WTC11 (cell line): ENCODE data around the gene ALS2. TPM values are rescaled to one million over a fixed set of nuclear protein-coding genes. Genes with fewer than 3 reads are reported as not detected.

Source experiments
- ATAC-seq: fragments of 200-7000 bp; cut with Tn5 transposase; 2 replicates; pipeline ENCODE4 v1.10.0; 2021; ENCODE audit warnings: mild to moderate bottlenecking, moderate library complexity
- CTCF ChIA-PET: fragments of 300-600 bp; sonication (Branson Sonifier 250); formaldehyde crosslinking; loops from one replicate; lab custom pipeline; 2021; ENCODE audit warnings: antibody characterized with exemption; lab: Charles Lee
- POLR2A ChIA-PET: fragments of 350-600 bp; sonication (Branson Sonifier 250); formaldehyde crosslinking; loops from one replicate; lab custom pipeline; 2021; ENCODE audit warnings: antibody characterized with exemption; lab: Charles Lee
- DNase-seq: peaks from one replicate; pipeline ENCODE4 v3.0.0; 2021; ENCODE audit warnings: low spot score
- H3K27ac Mint-ChIP-seq: 2 replicates; pipeline ENCODE4 v1.8.0; 2021; ENCODE audit warnings: mixed read lengths
- H3K27me3 Mint-ChIP-seq: 2 replicates; pipeline ENCODE4 v1.8.0; 2021; ENCODE audit warnings: low read depth, mild to moderate bottlenecking, moderate library complexity, mixed read lengths
- H3K36me3 Mint-ChIP-seq: 2 replicates; pipeline ENCODE4 v1.8.0; 2021; ENCODE audit warnings: mixed read lengths
- H3K4me1 Mint-ChIP-seq: 2 replicates; pipeline ENCODE4 v1.8.0; 2022; ENCODE audit warnings: mixed read lengths
- H3K4me3 Mint-ChIP-seq: 2 replicates; pipeline ENCODE4 v1.8.0; 2021; ENCODE audit warnings: mild to moderate bottlenecking, moderate library complexity, mixed read lengths
- H3K9me3 Mint-ChIP-seq: 2 replicates; pipeline ENCODE4 v1.8.0; 2021; ENCODE audit warnings: mixed read lengths
- ESRRA ChIP-seq: sonication (generic); formaldehyde crosslinking; IDR thresholded peaks from 2 replicates; pipeline ENCODE4 v1.8.1; 2022; ENCODE audit warnings: mild to moderate bottlenecking, missing genetic modification reagents, borderline replicate concordance
- ETV6 ChIP-seq: sonication (generic); formaldehyde crosslinking; IDR thresholded peaks from 2 replicates; pipeline ENCODE4 v1.8.1; 2022; ENCODE audit warnings: mild to moderate bottlenecking, missing genetic modification reagents
- FOXJ3 ChIP-seq: sonication (generic); formaldehyde crosslinking; IDR thresholded peaks from 2 replicates; pipeline ENCODE4 v1.9.0; 2021; ENCODE audit warnings: missing genetic modification reagents, mild to moderate bottlenecking, borderline replicate concordance
- GRHL2 ChIP-seq: fragments of 250-450 bp; sonication (Bioruptor Pico); IDR thresholded peaks from 2 replicates; pipeline ENCODE4 v1.8.0; 2022; ENCODE audit warnings: mild to moderate bottlenecking, moderate library complexity; ENCODE audit not compliant: insufficient replicate concordance, severe bottlenecking
- IRF1 ChIP-seq: sonication (generic); formaldehyde crosslinking; IDR thresholded peaks from 2 replicates; pipeline ENCODE4 v1.8.0; 2023; ENCODE audit warnings: missing genetic modification reagents
- JAZF1 ChIP-seq: fragments of 250-450 bp; sonication (Bioruptor Pico); IDR thresholded peaks from 2 replicates; pipeline ENCODE4 v1.9.0; 2021; ENCODE audit warnings: moderate library complexity, mild to moderate bottlenecking, inconsistent platforms
- JUN ChIP-seq: sonication (generic); formaldehyde crosslinking; IDR thresholded peaks from 2 replicates; pipeline ENCODE4 v1.8.0; 2023; ENCODE audit warnings: mild to moderate bottlenecking, missing genetic modification reagents
- NFATC4 ChIP-seq: fragments of 250-450 bp; sonication (Bioruptor Pico); IDR thresholded peaks from 2 replicates; pipeline ENCODE4 v1.9.0; 2021; ENCODE audit warnings: mild to moderate bottlenecking
- NFE2L1 ChIP-seq: sonication (generic); formaldehyde crosslinking; IDR thresholded peaks from 2 replicates; pipeline ENCODE4 v1.8.1; 2023; ENCODE audit warnings: missing genetic modification reagents
- NR1H2 ChIP-seq: sonication (generic); formaldehyde crosslinking; IDR thresholded peaks from 2 replicates; pipeline ENCODE4 v1.9.0; 2021; ENCODE audit warnings: mild to moderate bottlenecking, moderate library complexity, missing genetic modification reagents
- NR2C2 ChIP-seq: sonication (generic); formaldehyde crosslinking; IDR thresholded peaks from 2 replicates; pipeline ENCODE4 v1.8.0; 2022; ENCODE audit warnings: mild to moderate bottlenecking, missing genetic modification reagents
- NR3C1 ChIP-seq: sonication (generic); formaldehyde crosslinking; conservative IDR thresholded peaks from 2 replicates; pipeline ENCODE4 v1.8.1; 2023; ENCODE audit warnings: low read depth, mild to moderate bottlenecking, missing genetic modification reagents
- STAT6 ChIP-seq: sonication (generic); formaldehyde crosslinking; conservative IDR thresholded peaks from 2 replicates; pipeline ENCODE4 v1.8.1; 2023; ENCODE audit warnings: mild to moderate bottlenecking, low read depth, missing genetic modification reagents, moderate library complexity
- TCF7 ChIP-seq: sonication (generic); formaldehyde crosslinking; IDR thresholded peaks from 2 replicates; pipeline ENCODE4 v1.8.0; 2022; ENCODE audit warnings: mild to moderate bottlenecking, low read depth, missing genetic modification reagents, moderate library complexity
- ZNF121 ChIP-seq: sonication (generic); formaldehyde crosslinking; IDR thresholded peaks from 2 replicates; pipeline ENCODE4 v1.8.0; 2023; ENCODE audit warnings: missing genetic modification reagents
- ZNF396 ChIP-seq: fragments of 250-450 bp; sonication (Bioruptor Pico); IDR thresholded peaks from 2 replicates; pipeline ENCODE4 v1.8.0; 2021; ENCODE audit warnings: mild to moderate bottlenecking, moderate library complexity, borderline replicate concordance
- total RNA-seq: library from RNA; stranded (reverse); gene quantifications from 3 replicates; pipeline ENCODE4 v1.2.3, GENCODE V29; 2021
- TF ChIP-seq, protein P1 (sequence below): sonication (generic); formaldehyde crosslinking; IDR thresholded peaks from 2 replicates; pipeline ENCODE4 v1.8.1; 2023; ENCODE audit warnings: mild to moderate bottlenecking, missing genetic modification reagents, borderline replicate concordance
- TF ChIP-seq, protein P2 (sequence below): sonication (generic); formaldehyde crosslinking; IDR thresholded peaks from 2 replicates; pipeline ENCODE4 v1.8.1; 2023; ENCODE audit warnings: mild to moderate bottlenecking, missing genetic modification reagents, moderate library complexity
- TF ChIP-seq, protein P3 (sequence below): fragments of 200-600 bp; IDR thresholded peaks from 2 replicates; pipeline ENCODE4 v1.8.0; 2022; ENCODE audit warnings: antibody characterized with exemption
- TF ChIP-seq, protein P4 (sequence below): fragments of 250-450 bp; sonication (Bioruptor Pico); IDR thresholded peaks from 2 replicates; pipeline ENCODE4 v1.8.0; 2021; ENCODE audit warnings: mild to moderate bottlenecking
- TF ChIP-seq, protein P5 (sequence below): sonication (generic); formaldehyde crosslinking; IDR thresholded peaks from 2 replicates; pipeline ENCODE4 v1.8.1; 2023; ENCODE audit warnings: mild to moderate bottlenecking, missing genetic modification reagents, moderate library complexity

The ALS2 gene
- total RNA-seq, 1 experiment from 2014 or later = 30.5 TPM

- TF ChIP-seq IRF1 (CRISPR knock-in tag) = no peak
- TF ChIP-seq, all 79 proteins: peak for 0
These were observed 82.8 kb downstream of the ALS2 start (continued) for GRCh38 chr2:201697899-201698298.

DNA sequence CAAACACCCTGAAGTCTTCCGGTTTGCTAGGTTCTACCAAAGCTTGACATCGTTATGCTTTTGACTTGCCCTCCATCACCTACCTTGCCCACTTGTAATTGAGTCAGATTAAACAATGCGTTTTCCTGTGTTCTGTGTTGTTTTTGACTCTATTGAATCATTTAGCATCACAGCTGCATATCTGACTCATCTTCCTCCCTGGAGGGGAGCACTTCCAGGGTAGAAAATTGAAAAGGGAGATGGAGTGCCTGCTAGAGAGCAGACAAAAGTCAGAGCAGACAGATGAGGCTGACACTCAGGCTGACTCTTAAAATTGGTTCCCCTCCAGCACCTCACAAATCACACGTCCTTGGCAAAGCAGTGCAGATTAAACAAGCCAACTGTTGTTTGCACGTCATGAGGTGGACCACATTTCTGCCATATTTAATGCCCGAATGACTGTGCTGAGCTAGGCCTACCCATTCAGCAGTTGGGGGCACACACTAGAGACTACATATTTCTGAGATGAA is 84.5 kb downstream of the ALS2 start:
- Mint-ChIP-seq H3K4me3 (no peak overlapping the region), H3K9me3 (no peaks in the 10 kb centered on the region), H3K36me3 (no peaks in the 10 kb centered on the region), H3K27me3 (no peaks in the 10 kb centered on the region), H3K4me1 (peaks cover 52% of the 10 kb centered on the region), H3K27ac (no peak overlapping the region)
- ChIA-PET POLR2A (no interaction called here), CTCF (no interaction called here)
- no peak for ATAC-seq
- DNase-seq = no peak
- TF ChIP-seq ETV6 (CRISPR knock-in tag) (no peak), FOXJ3 (CRISPR knock-in tag) (no peak), STAT6 (no peak)
- TF ChIP-seq, protein P1, sequence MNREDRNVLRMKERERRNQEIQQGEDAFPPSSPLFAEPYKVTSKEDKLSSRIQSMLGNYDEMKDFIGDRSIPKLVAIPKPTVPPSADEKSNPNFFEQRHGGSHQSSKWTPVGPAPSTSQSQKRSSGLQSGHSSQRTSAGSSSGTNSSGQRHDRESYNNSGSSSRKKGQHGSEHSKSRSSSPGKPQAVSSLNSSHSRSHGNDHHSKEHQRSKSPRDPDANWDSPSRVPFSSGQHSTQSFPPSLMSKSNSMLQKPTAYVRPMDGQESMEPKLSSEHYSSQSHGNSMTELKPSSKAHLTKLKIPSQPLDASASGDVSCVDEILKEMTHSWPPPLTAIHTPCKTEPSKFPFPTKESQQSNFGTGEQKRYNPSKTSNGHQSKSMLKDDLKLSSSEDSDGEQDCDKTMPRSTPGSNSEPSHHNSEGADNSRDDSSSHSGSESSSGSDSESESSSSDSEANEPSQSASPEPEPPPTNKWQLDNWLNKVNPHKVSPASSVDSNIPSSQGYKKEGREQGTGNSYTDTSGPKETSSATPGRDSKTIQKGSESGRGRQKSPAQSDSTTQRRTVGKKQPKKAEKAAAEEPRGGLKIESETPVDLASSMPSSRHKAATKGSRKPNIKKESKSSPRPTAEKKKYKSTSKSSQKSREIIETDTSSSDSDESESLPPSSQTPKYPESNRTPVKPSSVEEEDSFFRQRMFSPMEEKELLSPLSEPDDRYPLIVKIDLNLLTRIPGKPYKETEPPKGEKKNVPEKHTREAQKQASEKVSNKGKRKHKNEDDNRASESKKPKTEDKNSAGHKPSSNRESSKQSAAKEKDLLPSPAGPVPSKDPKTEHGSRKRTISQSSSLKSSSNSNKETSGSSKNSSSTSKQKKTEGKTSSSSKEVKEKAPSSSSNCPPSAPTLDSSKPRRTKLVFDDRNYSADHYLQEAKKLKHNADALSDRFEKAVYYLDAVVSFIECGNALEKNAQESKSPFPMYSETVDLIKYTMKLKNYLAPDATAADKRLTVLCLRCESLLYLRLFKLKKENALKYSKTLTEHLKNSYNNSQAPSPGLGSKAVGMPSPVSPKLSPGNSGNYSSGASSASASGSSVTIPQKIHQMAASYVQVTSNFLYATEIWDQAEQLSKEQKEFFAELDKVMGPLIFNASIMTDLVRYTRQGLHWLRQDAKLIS (CRISPR knock-in tag) = no peak
- TF ChIP-seq, protein P2, sequence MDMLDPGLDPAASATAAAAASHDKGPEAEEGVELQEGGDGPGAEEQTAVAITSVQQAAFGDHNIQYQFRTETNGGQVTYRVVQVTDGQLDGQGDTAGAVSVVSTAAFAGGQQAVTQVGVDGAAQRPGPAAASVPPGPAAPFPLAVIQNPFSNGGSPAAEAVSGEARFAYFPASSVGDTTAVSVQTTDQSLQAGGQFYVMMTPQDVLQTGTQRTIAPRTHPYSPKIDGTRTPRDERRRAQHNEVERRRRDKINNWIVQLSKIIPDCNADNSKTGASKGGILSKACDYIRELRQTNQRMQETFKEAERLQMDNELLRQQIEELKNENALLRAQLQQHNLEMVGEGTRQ (CRISPR knock-in tag) = no peak
- TF ChIP-seq, protein P3, sequence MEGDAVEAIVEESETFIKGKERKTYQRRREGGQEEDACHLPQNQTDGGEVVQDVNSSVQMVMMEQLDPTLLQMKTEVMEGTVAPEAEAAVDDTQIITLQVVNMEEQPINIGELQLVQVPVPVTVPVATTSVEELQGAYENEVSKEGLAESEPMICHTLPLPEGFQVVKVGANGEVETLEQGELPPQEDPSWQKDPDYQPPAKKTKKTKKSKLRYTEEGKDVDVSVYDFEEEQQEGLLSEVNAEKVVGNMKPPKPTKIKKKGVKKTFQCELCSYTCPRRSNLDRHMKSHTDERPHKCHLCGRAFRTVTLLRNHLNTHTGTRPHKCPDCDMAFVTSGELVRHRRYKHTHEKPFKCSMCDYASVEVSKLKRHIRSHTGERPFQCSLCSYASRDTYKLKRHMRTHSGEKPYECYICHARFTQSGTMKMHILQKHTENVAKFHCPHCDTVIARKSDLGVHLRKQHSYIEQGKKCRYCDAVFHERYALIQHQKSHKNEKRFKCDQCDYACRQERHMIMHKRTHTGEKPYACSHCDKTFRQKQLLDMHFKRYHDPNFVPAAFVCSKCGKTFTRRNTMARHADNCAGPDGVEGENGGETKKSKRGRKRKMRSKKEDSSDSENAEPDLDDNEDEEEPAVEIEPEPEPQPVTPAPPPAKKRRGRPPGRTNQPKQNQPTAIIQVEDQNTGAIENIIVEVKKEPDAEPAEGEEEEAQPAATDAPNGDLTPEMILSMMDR = no peak

- CTCF ChIA-PET = no interaction called here
- Mint-ChIP-seq H3K4me3 (no peak overlapping the region), H3K36me3 (no peaks in the 10 kb centered on the region), H3K4me1 (no peaks in the 10 kb centered on the region), H3K9me3 (no peaks in the 10 kb centered on the region), H3K27me3 (no peaks in the 10 kb centered on the region), H3K27ac (no peak overlapping the region)
- DNase-seq = no peak
- POLR2A ChIA-PET = no interaction called here
- ATAC-seq = no peak
- TF ChIP-seq GRHL2 (CRISPR knock-in tag) (no peak), TCF7 (no peak), NFATC4 (CRISPR knock-in tag) (no peak), ESRRA (CRISPR knock-in tag) (no peak), NFE2L1 (CRISPR knock-in tag) (no peak), ZNF396 (CRISPR knock-in tag) (no peak), ZNF121 (CRISPR knock-in tag) (no peak), JUN (CRISPR knock-in tag) (no peak), NR3C1 (CRISPR knock-in tag) (no peak), JAZF1 (no peak), NR1H2 (CRISPR knock-in tag) (no peak), NR2C2 (CRISPR knock-in tag) (no peak)
- TF ChIP-seq, protein P4, sequence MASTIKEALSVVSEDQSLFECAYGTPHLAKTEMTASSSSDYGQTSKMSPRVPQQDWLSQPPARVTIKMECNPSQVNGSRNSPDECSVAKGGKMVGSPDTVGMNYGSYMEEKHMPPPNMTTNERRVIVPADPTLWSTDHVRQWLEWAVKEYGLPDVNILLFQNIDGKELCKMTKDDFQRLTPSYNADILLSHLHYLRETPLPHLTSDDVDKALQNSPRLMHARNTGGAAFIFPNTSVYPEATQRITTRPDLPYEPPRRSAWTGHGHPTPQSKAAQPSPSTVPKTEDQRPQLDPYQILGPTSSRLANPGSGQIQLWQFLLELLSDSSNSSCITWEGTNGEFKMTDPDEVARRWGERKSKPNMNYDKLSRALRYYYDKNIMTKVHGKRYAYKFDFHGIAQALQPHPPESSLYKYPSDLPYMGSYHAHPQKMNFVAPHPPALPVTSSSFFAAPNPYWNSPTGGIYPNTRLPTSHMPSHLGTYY (CRISPR knock-in tag) = no peak
- TF ChIP-seq, protein P2 (CRISPR knock-in tag) = no peak
- TF ChIP-seq, protein P5, sequence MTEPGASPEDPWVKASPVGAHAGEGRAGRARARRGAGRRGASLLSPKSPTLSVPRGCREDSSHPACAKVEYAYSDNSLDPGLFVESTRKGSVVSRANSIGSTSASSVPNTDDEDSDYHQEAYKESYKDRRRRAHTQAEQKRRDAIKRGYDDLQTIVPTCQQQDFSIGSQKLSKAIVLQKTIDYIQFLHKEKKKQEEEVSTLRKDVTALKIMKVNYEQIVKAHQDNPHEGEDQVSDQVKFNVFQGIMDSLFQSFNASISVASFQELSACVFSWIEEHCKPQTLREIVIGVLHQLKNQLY (CRISPR knock-in tag) = no peak
These were observed 95.6 kb downstream of the ALS2 start for GRCh38 chr2:201685156-201685555.
